CD4-positive, alpha-beta memory T cell (primary cell): ENCODE measurements around the gene SP8. TPM values are rescaled to one million over a fixed set of nuclear protein-coding genes. Genes with fewer than 3 reads are reported as not detected.
"Not testable (repeated sequence)": the region's sequence is repeated elsewhere in the genome, so short reads cannot be mapped to it uniquely, and the experiment has no call there.

Source experiments
- CTCF ChIA-PET: fragments of 350-600 bp; sonication (Branson Sonifier 250); formaldehyde crosslinking; loops from one replicate; lab custom pipeline; 2021; ENCODE audit warnings: inconsistent platforms; ENCODE audit not compliant: partially characterized antibody; lab: Charles Lee
- POLR2A ChIA-PET: fragments of 350-600 bp; sonication (Branson Sonifier 250); formaldehyde crosslinking; loops from one replicate; lab custom pipeline; 2021; ENCODE audit not compliant: partially characterized antibody; lab: Charles Lee
- DNase-seq, 5 donors: peaks; one replicate each; pipeline versions ENCODE4 v3.0.0 to v3.0.0-alpha.2; 2020 to 2022; ENCODE audit warnings: mixed read lengths in 1 of 5
- H3K27ac ChIP-seq: one replicate; pipeline ENCODE4 v1.7.0; 2013; ENCODE audit warnings: low read depth, low read length
- H3K27me3 ChIP-seq: 2 replicates; pipeline ENCODE4 v1.7.0; 2013; ENCODE audit warnings: mild to moderate bottlenecking, low read length, moderate library complexity; ENCODE audit not compliant: insufficient read depth
- H3K36me3 ChIP-seq: 2 replicates; pipeline ENCODE4 v1.7.0; 2013; ENCODE audit warnings: mild to moderate bottlenecking, low read length, moderate library complexity; ENCODE audit not compliant: insufficient read depth
- H3K4me1 ChIP-seq: 2 replicates; pipeline ENCODE4 v1.7.0; 2013; ENCODE audit warnings: mild to moderate bottlenecking, low read length, moderate library complexity; ENCODE audit not compliant: insufficient read depth
- H3K4me3 ChIP-seq, 2 donors: one replicate each; pipeline ENCODE4 v1.7.0; 2013; ENCODE audit warnings: low read length in 2 of 2, mild to moderate bottlenecking in 1 of 2
- H3K9me3 ChIP-seq, 2 donors: one replicate each; pipeline ENCODE4 v1.7.0; 2013; ENCODE audit warnings: low read length in 2 of 2, control low read depth in 1 of 2; ENCODE audit not compliant: control insufficient read depth in 1 of 2
- H3K27ac Mint-ChIP-seq, 7 donors: one replicate each; pipeline ENCODE4 v1.8.0; 2020 to 2021; ENCODE audit warnings: mixed read lengths in 7 of 7, mild to moderate bottlenecking in 6 of 7, inconsistent platforms in 3 of 7, moderate library complexity in 3 of 7
- H3K27me3 Mint-ChIP-seq, 2 donors: one replicate each; pipeline ENCODE4 v1.8.0; 2020 to 2021; ENCODE audit warnings: mixed read lengths in 2 of 2
- H3K36me3 Mint-ChIP-seq, 2 donors: one replicate each; pipeline ENCODE4 v1.8.0; 2020 to 2021; ENCODE audit warnings: mixed read lengths in 2 of 2, inconsistent platforms in 1 of 2, mild to moderate bottlenecking in 1 of 2
- H3K4me1 Mint-ChIP-seq, 4 donors: one replicate each; pipeline ENCODE4 v1.8.0; 2020 to 2021; ENCODE audit warnings: mixed read lengths in 4 of 4, mild to moderate bottlenecking in 1 of 4
- H3K4me3 Mint-ChIP-seq, 8 donors: one replicate each; pipeline ENCODE4 v1.8.0; 2020 to 2021; ENCODE audit warnings: mixed read lengths in 8 of 8, mild to moderate bottlenecking in 7 of 8, moderate library complexity in 6 of 8, inconsistent platforms in 3 of 8
- H3K9me3 Mint-ChIP-seq, 8 donors: one replicate each; pipeline ENCODE4 v1.8.0; 2020 to 2021; ENCODE audit warnings: mixed read lengths in 8 of 8, mild to moderate bottlenecking in 5 of 8, inconsistent platforms in 3 of 8, moderate library complexity in 1 of 8
- intact Hi-C: fragments of 100-400 bp; cut with micrococcal nuclease; formaldehyde crosslinking; loops from one replicate; pipeline ENCODE4 v1.15.1; 2023
- polyA plus RNA-seq, 2 donors: library from polyadenylated mRNA; unstranded; fragments of 300-500 nt; fragmentation: Illumina TruSeq; gene quantifications; one replicate each; pipeline ENCODE4 v1.2.3, GENCODE V29; 2021
- total RNA-seq, 2 experiments: library from RNA; stranded (reverse); gene quantifications; one replicate each; pipeline ENCODE4 v1.2.3, GENCODE V29; 2021

Gene SP8
- total and polyA plus RNA-seq, 4 experiments from 2014 or later: not detected

- Histone ChIP-seq H3K4me3 (no peak overlapping the region), H3K9me3 (no peaks in the 10 kb centered on the region), H3K36me3 (no peaks in the 10 kb centered on the region), H3K27ac (no peak overlapping the region), H3K27me3 (no peaks in the 10 kb centered on the region), H3K4me1 (no peaks in the 10 kb centered on the region)
- Mint-ChIP-seq H3K4me3 (no peak overlapping the region), H3K27me3 (peaks cover 1 to 2% of the 10 kb centered on the region in 2 donors), H3K36me3 (no peaks in the 10 kb centered on the region), H3K27ac (no peak overlapping the region), H3K4me1 (no peaks in the 10 kb centered on the region), H3K9me3 (peaks cover 0 to 3% (median 0%) of the 10 kb centered on the region in 8 donors)
- CTCF ChIA-PET: no interaction called here
- no peak for DNase-seq
- POLR2A ChIA-PET: no interaction called here
- intact Hi-C loops: no loop called here
Observed at GRCh38 chr7:20827172-20827571, 40.5 kb upstream of the SP8 start.

- H3K4me3 Mint-ChIP-seq: no peak overlapping the region
- H3K4me3 ChIP-seq: no peak overlapping the region
Observed at GRCh38 chr7:20826243-20826642, 39.6 kb upstream of the SP8 start.

GRCh38 chr7:20825555-20825954, 38.9 kb upstream of the SP8 start:
- H3K9me3 ChIP-seq: no peaks in the 10 kb centered on the region
- no peaks in the 10 kb centered on the region for H3K27me3 ChIP-seq
- ChIA-PET CTCF (no interaction called here), POLR2A (no interaction called here)
- H3K9me3 Mint-ChIP-seq: peaks cover 0 to 3% (median 0%) of the 10 kb centered on the region in 8 donors
- no peaks in the 10 kb centered on the region for H3K36me3 ChIP-seq
- H3K27ac ChIP-seq: no peak overlapping the region
- H3K4me1 ChIP-seq: no peaks in the 10 kb centered on the region
- H3K4me1 Mint-ChIP-seq: no peaks in the 10 kb centered on the region
- no peak overlapping the region for H3K4me3 Mint-ChIP-seq
- H3K4me3 ChIP-seq: no peak overlapping the region
- no peaks in the 10 kb centered on the region for H3K36me3 Mint-ChIP-seq
- intact Hi-C loops: no loop called here
- H3K27ac Mint-ChIP-seq: no peak overlapping the region
- peaks cover 0 to 2% of the 10 kb centered on the region in 2 donors for H3K27me3 Mint-ChIP-seq
- no peak for DNase-seq

More at GRCh38 chr7:20826243-20826642, 39.6 kb upstream of the SP8 start:
- H3K4me1 Mint-ChIP-seq: no peaks in the 10 kb centered on the region
- no peaks in the 10 kb centered on the region for H3K4me1 ChIP-seq
- peaks cover 1 to 2% of the 10 kb centered on the region in 2 donors for H3K27me3 Mint-ChIP-seq
- no peaks in the 10 kb centered on the region for H3K36me3 Mint-ChIP-seq
- intact Hi-C loops: no loop called here
- H3K27ac ChIP-seq: no peak overlapping the region
- no peaks in the 10 kb centered on the region for H3K9me3 ChIP-seq
- peaks cover 0 to 3% (median 0%) of the 10 kb centered on the region in 8 donors for H3K9me3 Mint-ChIP-seq
- no peaks in the 10 kb centered on the region for H3K36me3 ChIP-seq
- ChIA-PET CTCF (no interaction called here), POLR2A (no interaction called here)
- no peaks in the 10 kb centered on the region for H3K27me3 ChIP-seq
- no peak for DNase-seq
- no peak overlapping the region for H3K27ac Mint-ChIP-seq

GRCh38 chr7:20821390-20821789, 34.7 kb upstream of the SP8 start:
- H3K27ac Mint-ChIP-seq, intact Hi-C loops, CTCF ChIA-PET, H3K27me3 ChIP-seq, H3K36me3 ChIP-seq, H3K4me3 Mint-ChIP-seq, H3K4me1 ChIP-seq, H3K27ac ChIP-seq, H3K4me3 ChIP-seq, H3K36me3 Mint-ChIP-seq, H3K9me3 Mint-ChIP-seq, H3K9me3 ChIP-seq, H3K27me3 Mint-ChIP-seq, H3K4me1 Mint-ChIP-seq, POLR2A ChIA-PET, DNase-seq: not testable (repeated sequence)

- H3K9me3 Mint-ChIP-seq: peaks cover 0 to 2% (median 0%) of the 10 kb centered on the region in 8 donors
- Histone ChIP-seq H3K27ac (no peak overlapping the region), H3K27me3 (no peaks in the 10 kb centered on the region), H3K4me1 (no peaks in the 10 kb centered on the region), H3K9me3 (no peaks in the 10 kb centered on the region), H3K4me3 (no peak overlapping the region), H3K36me3 (no peaks in the 10 kb centered on the region)
- POLR2A ChIA-PET: no interaction called here
- H3K4me3 Mint-ChIP-seq: no peak overlapping the region
- no peaks in the 10 kb centered on the region for H3K4me1 Mint-ChIP-seq
- CTCF ChIA-PET: no interaction called here
- no peak overlapping the region for H3K27ac Mint-ChIP-seq
- no peak for DNase-seq
- H3K36me3 Mint-ChIP-seq: no peaks in the 10 kb centered on the region
- H3K27me3 Mint-ChIP-seq: no peaks in the 10 kb centered on the region
- intact Hi-C loops: no loop called here
Observed at GRCh38 chr7:20816372-20816959, 29.8 kb upstream of the SP8 start.

GRCh38 chr7:20804345-20804744, 17.7 kb upstream of the SP8 start:
- H3K4me3 Mint-ChIP-seq: no peak overlapping the region
- no peak overlapping the region for H3K27ac Mint-ChIP-seq
- H3K27me3 ChIP-seq: no peaks in the 10 kb centered on the region

GRCh38 chr7:20799566-20800366, 13.1 kb upstream of the SP8 start:
- ChIA-PET CTCF (no interaction called here), POLR2A (no interaction called here)
- Mint-ChIP-seq H3K27me3 (peaks cover 26 to 42% of the 10 kb centered on the region in 2 donors), H3K9me3 (peaks cover 0 to 29% (median 10%) of the 10 kb centered on the region in 8 donors), H3K36me3 (peaks cover 0 to 4% of the 10 kb centered on the region in 2 donors), H3K4me1 (peaks cover 8 to 22% (median 15%) of the 10 kb centered on the region in 4 donors), H3K27ac (no peak overlapping the region), H3K4me3 (no peak overlapping the region)
- DNase-seq: no peak
- Histone ChIP-seq H3K9me3 (no peaks in the 10 kb centered on the region), H3K27me3 (peaks cover 27% of the 10 kb centered on the region), H3K36me3 (no peaks in the 10 kb centered on the region), H3K4me3 (no peak overlapping the region), H3K27ac (no peak overlapping the region), H3K4me1 (peaks cover 15% of the 10 kb centered on the region)
- intact Hi-C loops: no loop called here

More at GRCh38 chr7:20804345-20804744, 17.7 kb upstream of the SP8 start:
- ChIA-PET POLR2A (no interaction called here), CTCF (no interaction called here)
- Histone ChIP-seq H3K4me3 (no peak overlapping the region), H3K4me1 (no peaks in the 10 kb centered on the region), H3K36me3 (no peaks in the 10 kb centered on the region), H3K27ac (no peak overlapping the region), H3K9me3 (no peaks in the 10 kb centered on the region)
- DNase-seq: no peak
- Mint-ChIP-seq H3K36me3 (no peaks in the 10 kb centered on the region), H3K4me1 (no peaks in the 10 kb centered on the region), H3K9me3 (peaks cover 0 to 11% (median 3%) of the 10 kb centered on the region in 8 donors), H3K27me3 (peaks cover 9 to 24% of the 10 kb centered on the region in 2 donors)
- intact Hi-C loops: no loop called here
